HepG2 (cell line): Measurements from ENCODE around the gene APC2. TPM values are rescaled to one million over a fixed set of nuclear protein-coding genes. Genes with fewer than 3 reads are reported as not detected.

ENCODE experiments used
- ATF1 ChIP-seq: IDR thresholded peaks from 2 replicates; pipeline ENCODE4 v1.6.1; 2016; ENCODE audit warnings: mild to moderate bottlenecking, control low read depth
- ATM ChIP-seq: fragments of 450-650 bp; IDR thresholded peaks from 2 replicates; pipeline ENCODE4 v1.7.1; 2017; ENCODE audit warnings: mild to moderate bottlenecking, borderline replicate concordance
- CHCHD3 ChIP-seq: sonication (generic); formaldehyde crosslinking; IDR thresholded peaks from 2 replicates; pipeline ENCODE4 v1.8.0; 2022; ENCODE audit warnings: mild to moderate bottlenecking, missing genetic modification reagents, moderate library complexity
- DMAP1 ChIP-seq: IDR thresholded peaks from 2 replicates; pipeline ENCODE4 v1.6.1; 2016
- GMEB1 ChIP-seq: sonication (generic); formaldehyde crosslinking; IDR thresholded peaks from 2 replicates; pipeline ENCODE4 v1.5.1; 2020; ENCODE audit warnings: missing genetic modification reagents, mild to moderate bottlenecking, borderline replicate concordance
- HNRNPUL1 ChIP-seq: fragments of 200-400 bp; formaldehyde crosslinking; IDR thresholded peaks from 2 replicates; pipeline ENCODE4 v1.6.1; 2017; ENCODE audit warnings: low read depth, mild to moderate bottlenecking, low read length, moderate library complexity
- IRX3 ChIP-seq: sonication (generic); formaldehyde crosslinking; IDR thresholded peaks from 2 replicates; pipeline ENCODE4 v1.8.1; 2023; ENCODE audit warnings: mild to moderate bottlenecking, low read depth, missing genetic modification reagents, borderline replicate concordance
- KAT8 ChIP-seq: IDR thresholded peaks from 2 replicates; pipeline ENCODE4 v1.6.1; 2016; ENCODE audit warnings: missing genetic modification reagents, missing compliant biosample characterization
- LRRFIP1 ChIP-seq: sonication (generic); formaldehyde crosslinking; conservative IDR thresholded peaks from 2 replicates; pipeline ENCODE4 v1.4.0; 2020; ENCODE audit warnings: missing genetic modification reagents
- NR2C2 ChIP-seq: sonication (generic); formaldehyde crosslinking; IDR thresholded peaks from 2 replicates; pipeline ENCODE4 v1.4.0; 2020; ENCODE audit warnings: missing genetic modification reagents, mild to moderate bottlenecking, moderate library complexity, borderline replicate concordance
- NR3C1 ChIP-seq: sonication (generic); formaldehyde crosslinking; IDR thresholded peaks from 2 replicates; pipeline ENCODE4 v1.4.0; 2020; ENCODE audit warnings: missing genetic modification reagents
- POLR2G ChIP-seq: fragments of 200-400 bp; formaldehyde crosslinking; IDR thresholded peaks from 2 replicates; pipeline ENCODE4 v1.6.1; 2018; ENCODE audit warnings: mild to moderate bottlenecking, low read depth, low read length, moderate library complexity
- RELA ChIP-seq: sonication (generic); formaldehyde crosslinking; IDR thresholded peaks from 2 replicates; pipeline ENCODE4 v1.4.0; 2020; ENCODE audit warnings: missing genetic modification reagents
- RXRB ChIP-seq: IDR thresholded peaks from 2 replicates; pipeline ENCODE4 v1.6.1; 2016; ENCODE audit warnings: borderline replicate concordance, missing genetic modification reagents, missing compliant biosample characterization
- STAG1 ChIP-seq: sonication (generic); formaldehyde crosslinking; IDR thresholded peaks from 2 replicates; pipeline ENCODE4 v1.4.0; 2020; ENCODE audit warnings: missing genetic modification reagents
- TBP ChIP-seq: sonication (generic); formaldehyde crosslinking; IDR thresholded peaks from 2 replicates; pipeline ENCODE4 v1.5.0; 2020; ENCODE audit warnings: missing genetic modification reagents
- ZBTB8A ChIP-seq: sonication (generic); formaldehyde crosslinking; IDR thresholded peaks from 2 replicates; pipeline ENCODE4 v1.4.0; 2020; ENCODE audit warnings: mild to moderate bottlenecking, low read depth, missing genetic modification reagents, borderline replicate concordance
- ZFP90 ChIP-seq: sonication (generic); formaldehyde crosslinking; IDR thresholded peaks from 2 replicates; pipeline ENCODE4 v1.8.0; 2022; ENCODE audit warnings: missing genetic modification reagents, mild to moderate bottlenecking, inconsistent platforms, borderline replicate concordance
- ZNF333 ChIP-seq: sonication (generic); formaldehyde crosslinking; IDR thresholded peaks from 2 replicates; pipeline ENCODE4 v1.4.0; 2020; ENCODE audit warnings: mild to moderate bottlenecking, missing genetic modification reagents, borderline replicate concordance
- ZNF543 ChIP-seq: sonication (generic); formaldehyde crosslinking; IDR thresholded peaks from 2 replicates; pipeline ENCODE4 v1.4.0; 2020; ENCODE audit warnings: mild to moderate bottlenecking, missing genetic modification reagents
- ZNF605 ChIP-seq: sonication (generic); formaldehyde crosslinking; IDR thresholded peaks from 2 replicates; pipeline ENCODE4 v1.8.0; 2022; ENCODE audit warnings: mild to moderate bottlenecking, missing genetic modification reagents
- ZNF777 ChIP-seq: sonication (generic); formaldehyde crosslinking; IDR thresholded peaks from 2 replicates; pipeline ENCODE4 v1.4.0; 2020; ENCODE audit warnings: missing genetic modification reagents
- ZNF790 ChIP-seq: sonication (generic); formaldehyde crosslinking; IDR thresholded peaks from 2 replicates; pipeline ENCODE4 v1.8.0; 2022; ENCODE audit warnings: missing genetic modification reagents, mild to moderate bottlenecking, borderline replicate concordance
- ZSCAN12 ChIP-seq: sonication (generic); formaldehyde crosslinking; IDR thresholded peaks from 2 replicates; pipeline ENCODE4 v1.9.0; 2021; ENCODE audit warnings: mild to moderate bottlenecking, missing genetic modification reagents
- polyA plus RNA-seq, 8 experiments: library from polyadenylated mRNA; depleted of rRNA in 3 of 8; stranded (reverse) in 7 of 8; unstranded in 1 of 8; fragments of >200 nt; fragmentation: Illumina TruSeq in 4 of 8; extraction: Trizol in 4 of 8; gene quantifications; 2 replicates each; pipeline versions ENCODE4 v1.2.1 to v1.2.3, GENCODE V29; 2011 to 2016; ENCODE audit warnings: low read depth in 4 of 8, missing spikeins in 1 of 8, mixed read lengths in 1 of 8; ENCODE audit not compliant: insufficient read depth in 1 of 8
- total RNA-seq, 5 experiments: library from RNA; depleted of rRNA; stranded (reverse); fragments of >200 nt; fragmentation: Illumina TruSeq; extraction: Trizol; gene quantifications; 2 replicates each; pipeline ENCODE4 v1.2.3, GENCODE V29; 2016; ENCODE audit warnings: low read depth in 1 of 5
- TF ChIP-seq, protein P1 (sequence below): sonication (generic); formaldehyde crosslinking; IDR thresholded peaks from 2 replicates; pipeline ENCODE4 v1.4.0; 2020; ENCODE audit warnings: mild to moderate bottlenecking, missing genetic modification reagents

Gene APC2
- total and polyA plus RNA-seq, 2 of the 13 experiments (the other 11 are each of a cell fraction or from before 2014, with no cell fraction given) = 0.08 to 0.22 TPM

- no peak; the same call in 1 of the 2 replicates for TF ChIP-seq IRX3 (CRISPR knock-in tag)
- TF ChIP-seq ZFP90 (CRISPR knock-in tag) = no peak
- TF ChIP-seq ZSCAN12 (CRISPR knock-in tag) = no peak
- TF ChIP-seq ATM = no peak
- no peak for TF ChIP-seq STAG1 (CRISPR knock-in tag)
- TF ChIP-seq NR2C2 (CRISPR knock-in tag) = peak; percentile 41; the same call in 1 of the 2 replicates
- no peak for TF ChIP-seq RELA (CRISPR knock-in tag)
- TF ChIP-seq DMAP1 = no peak
- peak; percentile 81; the same call in 1 of the 2 replicates for TF ChIP-seq ZNF605 (CRISPR knock-in tag)
- no peak; the same call in 1 of the 2 replicates for TF ChIP-seq POLR2G
- peak; percentile 33; the same call in 1 of the 2 replicates for TF ChIP-seq KAT8 (CRISPR knock-in tag)
- TF ChIP-seq, protein P1, sequence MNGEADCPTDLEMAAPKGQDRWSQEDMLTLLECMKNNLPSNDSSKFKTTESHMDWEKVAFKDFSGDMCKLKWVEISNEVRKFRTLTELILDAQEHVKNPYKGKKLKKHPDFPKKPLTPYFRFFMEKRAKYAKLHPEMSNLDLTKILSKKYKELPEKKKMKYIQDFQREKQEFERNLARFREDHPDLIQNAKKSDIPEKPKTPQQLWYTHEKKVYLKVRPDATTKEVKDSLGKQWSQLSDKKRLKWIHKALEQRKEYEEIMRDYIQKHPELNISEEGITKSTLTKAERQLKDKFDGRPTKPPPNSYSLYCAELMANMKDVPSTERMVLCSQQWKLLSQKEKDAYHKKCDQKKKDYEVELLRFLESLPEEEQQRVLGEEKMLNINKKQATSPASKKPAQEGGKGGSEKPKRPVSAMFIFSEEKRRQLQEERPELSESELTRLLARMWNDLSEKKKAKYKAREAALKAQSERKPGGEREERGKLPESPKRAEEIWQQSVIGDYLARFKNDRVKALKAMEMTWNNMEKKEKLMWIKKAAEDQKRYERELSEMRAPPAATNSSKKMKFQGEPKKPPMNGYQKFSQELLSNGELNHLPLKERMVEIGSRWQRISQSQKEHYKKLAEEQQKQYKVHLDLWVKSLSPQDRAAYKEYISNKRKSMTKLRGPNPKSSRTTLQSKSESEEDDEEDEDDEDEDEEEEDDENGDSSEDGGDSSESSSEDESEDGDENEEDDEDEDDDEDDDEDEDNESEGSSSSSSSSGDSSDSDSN = no peak
- no peak for TF ChIP-seq LRRFIP1
- no peak for TF ChIP-seq TBP (CRISPR knock-in tag)
- no peak for TF ChIP-seq ZNF777 (CRISPR knock-in tag)
- TF ChIP-seq NR3C1 = no peak
- TF ChIP-seq HNRNPUL1 = no peak
- TF ChIP-seq RXRB (CRISPR knock-in tag) = no peak
- no peak for TF ChIP-seq ZNF790
- no peak for TF ChIP-seq ZBTB8A (CRISPR knock-in tag)
- no peak for TF ChIP-seq CHCHD3
- TF ChIP-seq ZNF333 = no peak
- TF ChIP-seq ATF1 (CRISPR knock-in tag) = no peak
- peak; percentile 31; the same call in 1 of the 2 replicates for TF ChIP-seq GMEB1
- no peak for TF ChIP-seq ZNF543
These were observed 40.6 kb downstream of the APC2 start, which contains the start of gene PCSK4 (continued) for GRCh38 chr19:1490311-1491113.
